HG03354 (cell line): ENCODE results near the gene SSRP1.
A peak's percentile ranks its signal among the peaks of the same experiment; 100 is the strongest.
"Not testable (repeated sequence)": the region's sequence is repeated elsewhere in the genome, so short reads cannot be mapped to it uniquely, and the experiment has no call there.

Experiments used
- ATAC-seq: cut with Tn5 transposase; IDR thresholded peaks from one replicate; pipeline ENCODE4 v1.9.1; 2021; ENCODE audit warnings: mild to moderate bottlenecking; ENCODE audit not compliant: unreplicated experiment, poor library complexity, severe bottlenecking

SSRP1 gene, protein sequence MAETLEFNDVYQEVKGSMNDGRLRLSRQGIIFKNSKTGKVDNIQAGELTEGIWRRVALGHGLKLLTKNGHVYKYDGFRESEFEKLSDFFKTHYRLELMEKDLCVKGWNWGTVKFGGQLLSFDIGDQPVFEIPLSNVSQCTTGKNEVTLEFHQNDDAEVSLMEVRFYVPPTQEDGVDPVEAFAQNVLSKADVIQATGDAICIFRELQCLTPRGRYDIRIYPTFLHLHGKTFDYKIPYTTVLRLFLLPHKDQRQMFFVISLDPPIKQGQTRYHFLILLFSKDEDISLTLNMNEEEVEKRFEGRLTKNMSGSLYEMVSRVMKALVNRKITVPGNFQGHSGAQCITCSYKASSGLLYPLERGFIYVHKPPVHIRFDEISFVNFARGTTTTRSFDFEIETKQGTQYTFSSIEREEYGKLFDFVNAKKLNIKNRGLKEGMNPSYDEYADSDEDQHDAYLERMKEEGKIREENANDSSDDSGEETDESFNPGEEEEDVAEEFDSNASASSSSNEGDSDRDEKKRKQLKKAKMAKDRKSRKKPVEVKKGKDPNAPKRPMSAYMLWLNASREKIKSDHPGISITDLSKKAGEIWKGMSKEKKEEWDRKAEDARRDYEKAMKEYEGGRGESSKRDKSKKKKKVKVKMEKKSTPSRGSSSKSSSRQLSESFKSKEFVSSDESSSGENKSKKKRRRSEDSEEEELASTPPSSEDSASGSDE

DNA sequence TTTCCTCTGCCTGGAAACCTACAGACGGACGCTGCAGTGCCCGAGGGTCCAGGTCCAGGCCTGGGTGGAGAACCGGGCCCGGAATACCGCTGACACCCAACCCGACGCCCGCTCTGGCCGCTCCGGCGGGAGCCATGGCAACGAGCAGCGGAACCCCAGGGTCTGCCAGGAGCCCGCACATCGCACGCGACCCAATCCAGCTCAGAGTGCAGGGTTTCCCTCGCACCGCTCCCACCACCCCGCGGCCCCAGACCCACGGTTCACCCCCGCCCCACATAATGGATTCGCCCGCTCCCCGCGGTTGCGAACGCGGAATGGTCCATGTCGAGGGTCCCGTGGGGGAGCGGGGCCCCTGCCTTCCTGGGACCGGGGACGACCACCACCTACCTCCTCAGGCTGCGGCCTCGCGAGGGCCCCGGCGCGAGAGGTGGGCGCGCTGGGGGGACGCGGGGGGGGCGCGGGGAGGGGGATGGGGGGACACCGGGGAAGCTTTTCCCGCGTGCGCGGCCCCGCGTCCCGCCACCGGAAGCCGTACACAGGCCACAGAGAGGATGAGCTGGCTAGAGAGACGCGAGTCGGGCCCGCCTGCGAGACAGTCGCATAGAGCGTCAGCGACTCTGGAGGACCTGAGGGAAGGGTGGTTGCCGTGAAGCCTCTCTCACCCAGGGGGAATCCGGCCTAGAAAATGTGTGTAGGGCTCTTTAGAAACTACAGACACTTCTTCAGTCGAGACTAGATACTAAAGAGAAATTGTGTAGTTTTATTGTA, at the start of gene SSRP1:
TSS of gene SSRP1 (minus strand) at position 550 of the 768 bp plus-strand sequence. CDS start 771 bp downstream, outside the sequence.
- peak; percentile 99 for ATAC-seq

DNA sequence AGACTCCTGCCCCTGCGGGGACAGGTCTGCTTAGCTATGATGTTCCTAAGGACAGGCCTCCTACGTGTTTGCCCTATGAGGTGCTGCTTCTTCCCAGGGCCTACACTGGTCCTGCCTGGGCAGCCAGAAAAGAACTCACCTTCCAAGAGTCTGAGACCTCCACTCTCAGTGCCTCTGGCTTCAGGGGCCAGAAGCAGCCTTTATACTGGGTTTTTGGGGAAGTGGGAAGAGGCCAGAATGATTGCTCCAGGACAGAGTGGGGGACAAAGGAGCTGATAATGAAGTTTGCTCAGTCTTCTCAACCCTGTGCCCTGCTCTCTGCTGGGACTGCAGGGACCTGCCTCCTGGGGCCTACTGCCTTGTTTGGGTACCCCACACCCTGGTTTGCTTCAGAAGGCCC, 45.3 kb upstream of the SSRP1 start, which contains the start of gene PRG3:
TSS of gene PRG3 (minus strand) at position 176 of the 400 bp plus-strand sequence. CDS start 442 bp downstream, outside the sequence.
- no peak for ATAC-seq

DNA sequence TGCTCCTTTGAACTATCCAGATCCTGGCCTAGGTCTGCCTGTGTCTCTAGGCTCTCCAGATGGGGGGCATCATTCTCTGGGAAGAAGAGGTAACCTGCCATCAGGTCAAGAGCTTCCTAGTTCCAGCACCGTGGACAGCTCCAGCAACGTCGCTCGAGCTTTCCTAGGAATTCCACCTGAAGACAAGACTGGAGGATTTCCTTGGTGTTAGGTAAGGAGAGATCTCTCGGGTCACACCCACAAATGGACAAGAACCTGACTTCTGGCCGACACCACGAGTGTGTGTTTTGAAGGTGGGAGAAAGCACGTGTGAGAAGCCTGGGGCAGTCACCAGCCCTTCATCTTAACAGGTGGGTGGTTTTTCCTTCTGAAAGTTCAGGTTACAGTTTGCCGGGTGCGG, 44.0 kb upstream of the SSRP1 start:
- ATAC-seq, result no peak

DNA sequence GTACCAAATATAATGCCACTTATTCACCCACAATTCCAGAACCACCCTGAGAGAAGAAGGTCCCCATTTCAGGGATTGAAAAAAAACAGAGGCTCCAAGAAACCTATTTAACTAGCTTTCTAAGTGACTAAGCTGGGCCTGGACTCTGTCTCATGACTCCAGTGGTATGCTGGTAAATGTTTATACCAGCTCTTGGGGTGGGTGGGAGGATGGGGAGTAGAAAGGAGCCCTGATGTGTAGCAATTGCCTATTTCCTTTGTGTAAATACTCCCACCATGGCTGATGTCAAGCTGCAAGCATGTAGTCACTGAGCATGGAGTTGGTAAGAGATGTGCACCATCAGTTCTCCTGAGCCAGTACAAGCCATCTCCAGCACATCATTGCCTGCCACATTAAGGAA, 42.5 kb upstream of the SSRP1 start:
- no peak for ATAC-seq

DNA sequence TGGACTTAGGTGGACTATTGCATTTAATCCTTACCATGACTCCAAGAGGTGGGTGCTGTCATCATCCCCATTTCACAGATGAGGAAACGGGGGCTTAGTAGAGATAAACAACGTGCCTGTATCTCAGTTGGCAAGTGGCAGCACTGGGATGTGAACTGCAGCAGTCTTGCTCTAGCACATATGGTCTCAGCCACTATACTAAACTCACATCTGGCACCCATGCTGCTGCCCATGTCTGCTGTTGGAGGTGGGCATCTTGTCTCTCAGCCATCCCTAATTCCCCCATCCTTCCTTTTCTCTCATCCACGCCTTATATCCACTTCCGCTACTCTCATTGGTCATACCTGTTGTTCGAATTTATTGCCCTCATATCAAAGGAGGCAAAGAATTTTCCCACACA, 41.4 kb upstream of the SSRP1 start:
- no peak for ATAC-seq

DNA sequence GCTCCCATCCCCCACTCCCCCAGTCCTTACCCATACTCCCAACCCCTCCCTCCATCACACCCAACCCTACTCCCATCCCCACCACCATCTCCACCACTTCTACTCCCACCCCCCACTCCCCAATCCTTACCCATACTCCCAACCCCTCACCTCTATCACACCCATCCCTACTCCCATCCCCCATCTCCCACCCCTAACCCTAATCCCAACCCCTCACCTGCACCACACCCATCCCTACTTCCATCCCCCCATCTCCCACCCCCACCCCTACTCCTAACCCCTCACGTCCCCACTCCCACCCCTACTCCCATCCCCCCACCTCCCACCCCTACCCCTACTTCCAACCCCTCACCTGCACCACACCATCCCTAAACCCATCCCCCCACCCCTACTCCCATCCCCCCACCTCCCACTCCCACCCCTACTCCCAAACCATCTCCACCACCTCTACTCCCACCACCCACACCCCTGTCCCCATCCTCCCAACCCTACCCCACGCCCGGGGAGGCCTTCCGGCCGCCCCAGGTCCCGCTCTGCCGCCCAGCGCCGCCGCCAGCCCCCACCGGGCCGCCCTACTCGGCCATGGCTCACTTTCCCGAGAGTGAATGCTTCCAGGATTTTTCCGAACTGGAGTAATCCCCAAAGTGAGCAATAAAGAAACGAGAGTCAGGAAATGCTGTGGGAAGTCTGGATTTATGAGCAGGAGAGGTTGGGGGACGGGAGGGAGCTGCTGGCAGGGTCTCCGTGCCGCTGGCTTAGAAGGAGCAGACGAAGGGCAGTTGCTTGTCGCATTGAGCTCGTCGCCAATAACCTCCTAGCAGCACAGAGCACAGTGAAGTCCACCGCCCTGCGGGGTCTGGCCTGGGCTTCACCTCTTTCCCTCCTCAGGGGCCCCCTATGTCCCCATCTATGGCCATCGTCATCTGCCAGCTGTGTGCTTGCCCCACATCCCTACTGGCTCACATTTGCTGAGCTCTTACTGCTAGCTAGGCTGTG, 40.7 kb upstream of the SSRP1 start:
- no peak for ATAC-seq

DNA sequence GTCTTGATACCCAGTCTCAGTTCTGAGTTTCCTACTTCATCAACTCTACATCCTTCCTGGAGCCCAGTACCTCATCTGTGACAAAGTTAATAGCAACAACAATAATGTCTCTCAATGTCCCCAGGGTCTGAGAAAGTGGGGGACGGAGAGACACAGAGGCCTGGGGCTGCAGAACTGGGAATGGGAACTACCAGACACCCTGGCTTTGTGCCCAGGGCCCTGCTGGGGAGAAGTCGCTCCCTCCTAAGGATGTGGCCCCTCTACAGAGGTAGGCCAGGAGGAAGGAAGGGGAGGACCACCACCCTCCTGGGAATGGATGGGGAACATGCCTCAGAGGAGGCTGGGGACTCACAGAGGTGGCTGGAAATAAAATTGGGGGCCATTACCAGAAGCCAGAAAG, 39.8 kb upstream of the SSRP1 start:
- ATAC-seq, result no peak

DNA sequence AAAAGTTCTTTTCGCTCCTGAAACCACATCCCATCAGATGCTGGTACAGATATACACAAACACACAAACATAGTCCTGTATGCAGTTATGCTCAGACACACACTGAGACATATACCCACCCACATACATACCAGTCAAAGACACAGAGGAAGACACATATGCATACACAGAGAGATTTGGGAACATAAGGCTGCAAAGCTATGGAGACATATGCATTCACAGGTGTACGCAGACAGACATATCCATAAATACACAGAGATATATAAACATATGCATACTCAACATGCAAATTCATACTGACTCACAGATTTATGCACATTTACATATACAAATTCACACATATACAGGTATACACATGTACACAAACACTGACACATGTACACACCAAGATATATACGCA, 39.3 kb upstream of the SSRP1 start:
- no peak for ATAC-seq

DNA sequence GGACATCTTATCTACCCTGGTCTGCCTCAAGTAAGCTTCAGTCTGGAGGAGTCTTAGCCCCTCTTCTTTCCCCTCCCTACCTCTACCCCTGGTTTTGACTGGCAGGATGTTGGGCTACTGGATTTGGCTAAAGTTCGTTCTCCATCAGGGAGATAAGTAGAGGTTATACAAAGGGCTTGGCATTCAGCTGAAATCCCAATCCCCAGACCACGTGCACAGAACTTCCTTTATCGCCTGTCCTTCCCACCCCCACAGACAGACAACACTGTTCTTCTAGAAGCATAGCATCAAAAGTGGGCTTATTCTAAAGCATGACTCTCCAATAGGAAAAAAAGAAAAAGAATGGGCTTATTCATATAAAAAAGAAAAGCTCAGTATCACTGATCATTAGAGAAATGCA, 37.5 kb upstream of the SSRP1 start:
- ATAC-seq, result no peak

DNA sequence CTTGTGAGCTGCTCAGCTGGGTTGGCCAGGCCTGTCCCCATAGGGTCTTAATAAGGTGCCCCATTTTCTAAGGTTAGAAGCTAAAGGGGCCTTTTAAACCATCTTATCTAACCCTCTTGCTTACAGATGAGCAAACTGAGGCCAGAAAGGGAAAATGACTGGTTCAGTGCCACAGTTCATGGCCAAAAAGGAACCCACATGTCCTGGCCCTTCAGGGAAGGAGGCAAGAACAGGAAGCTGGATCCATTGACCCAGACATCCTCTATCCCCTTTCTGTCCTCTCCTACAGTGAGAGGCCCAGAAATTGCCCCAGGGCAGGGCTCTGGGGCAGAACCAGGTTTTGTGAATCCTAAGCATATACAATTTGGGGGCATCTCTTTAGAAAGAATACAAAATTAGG, 35.2 kb upstream of the SSRP1 start:
- no peak for ATAC-seq

DNA sequence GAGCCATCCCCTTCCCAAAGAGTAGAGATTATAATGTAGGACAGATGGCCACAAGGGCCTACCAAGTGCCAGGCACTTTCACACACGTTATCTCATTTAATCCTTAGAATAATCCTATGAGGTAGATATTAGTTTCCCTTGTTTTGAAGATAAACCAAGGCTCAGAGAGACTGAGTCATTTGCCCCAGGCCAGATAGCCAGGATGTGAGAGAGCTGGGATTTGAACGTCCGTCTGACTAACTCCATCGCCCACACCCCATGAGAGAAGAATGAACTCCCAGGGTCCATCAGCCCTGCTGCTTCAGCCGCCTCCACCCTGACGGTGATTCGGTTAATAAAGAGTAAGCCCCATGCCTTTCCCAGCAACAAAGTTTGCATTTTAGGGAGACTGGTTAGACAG, 34.6 kb upstream of the SSRP1 start:
- ATAC-seq, result no peak

DNA sequence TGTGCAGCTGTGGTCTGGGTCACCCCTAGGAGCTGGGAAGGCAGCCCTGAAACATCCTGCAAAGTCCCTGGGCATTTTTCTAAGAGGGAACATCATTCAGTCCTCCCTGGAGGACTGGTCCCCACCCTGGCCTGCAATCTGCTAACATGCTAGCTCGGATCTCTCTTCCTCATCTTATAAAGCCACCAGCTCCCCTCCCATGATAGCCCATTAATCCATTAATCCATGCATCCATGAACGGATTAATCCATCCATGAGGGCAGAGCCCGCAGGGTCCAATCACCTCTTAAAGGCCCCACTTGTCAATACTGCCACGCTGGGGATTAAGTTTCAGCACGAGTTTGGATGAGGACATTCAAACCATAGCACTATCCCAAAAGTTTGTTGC, 33.1 kb upstream of the SSRP1 start:
- ATAC-seq, result no peak

DNA sequence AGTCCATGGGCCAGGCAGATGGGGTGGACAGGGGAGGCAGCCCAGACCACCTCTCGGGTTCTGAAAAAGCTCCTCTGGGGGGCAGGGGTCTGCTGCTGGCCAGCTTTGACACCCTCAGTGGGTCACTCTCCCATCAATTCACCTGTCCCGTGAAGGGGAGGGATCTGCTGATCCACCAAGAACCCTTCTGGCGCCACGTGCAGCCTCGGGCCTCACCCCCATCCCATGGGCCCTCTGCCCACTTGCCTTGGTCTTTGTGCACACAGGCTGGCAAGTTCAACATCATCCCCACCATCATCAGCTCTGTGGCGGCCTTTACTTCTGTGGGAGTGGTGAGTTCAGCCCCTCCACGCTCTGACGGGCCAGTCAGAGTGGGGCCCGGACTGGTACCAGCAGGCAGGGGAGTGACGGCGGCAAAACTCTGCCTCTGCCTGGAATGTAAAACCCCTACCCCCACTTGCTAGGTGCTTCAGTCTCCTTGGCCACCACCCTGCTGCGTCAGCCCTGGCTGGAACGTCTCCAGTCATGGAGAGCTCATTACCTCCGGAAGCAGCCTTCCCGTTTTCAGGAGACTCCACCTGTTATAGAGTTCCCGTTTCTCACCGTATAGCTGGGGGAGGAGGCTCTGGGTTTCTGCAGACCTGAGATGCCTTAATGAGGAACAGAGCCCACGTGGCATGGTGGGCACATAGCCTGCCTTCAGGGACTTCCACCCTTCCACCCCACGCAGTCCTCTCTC, 32.6 kb upstream of the SSRP1 start:
- no peak for ATAC-seq

DNA sequence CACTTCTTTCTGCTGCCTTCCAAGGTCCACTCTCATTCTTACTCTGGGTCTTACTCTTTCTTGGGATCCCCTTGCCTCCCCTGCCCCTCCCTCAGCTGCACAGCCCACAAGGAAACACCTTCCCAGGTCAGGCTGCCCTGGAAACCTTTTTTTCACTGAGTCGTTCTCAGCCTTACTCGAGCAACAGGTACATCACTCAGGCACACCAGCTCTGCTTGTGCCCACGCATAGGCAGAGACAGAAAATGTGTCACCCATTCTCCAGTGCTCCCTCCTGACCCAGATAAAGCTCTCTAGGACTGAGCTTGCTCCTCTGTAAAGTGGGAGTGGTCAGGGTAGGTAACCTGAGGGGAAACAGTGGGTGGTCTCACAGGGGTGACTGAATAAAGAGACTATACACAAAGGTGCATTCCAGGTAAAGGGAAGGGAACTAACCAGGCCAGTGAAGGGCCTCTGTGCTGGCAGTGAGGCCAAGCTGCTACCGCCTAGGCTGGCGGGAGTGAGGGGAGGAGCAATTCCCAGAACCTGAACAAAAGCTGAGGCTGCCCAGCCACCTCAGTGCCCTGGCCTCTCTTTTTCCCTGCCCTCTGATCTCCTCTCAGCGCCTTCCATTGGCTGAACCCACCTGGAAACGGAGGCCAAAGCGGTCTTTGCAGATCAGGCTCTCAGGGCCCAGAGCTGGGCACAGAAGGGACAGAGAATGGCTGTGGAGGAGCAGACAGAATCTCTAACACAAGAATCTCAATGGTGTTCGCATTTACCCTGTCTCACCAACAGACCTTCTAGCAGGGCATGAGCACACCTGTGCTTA, 29.4 kb upstream of the SSRP1 start:
- no peak for ATAC-seq

DNA sequence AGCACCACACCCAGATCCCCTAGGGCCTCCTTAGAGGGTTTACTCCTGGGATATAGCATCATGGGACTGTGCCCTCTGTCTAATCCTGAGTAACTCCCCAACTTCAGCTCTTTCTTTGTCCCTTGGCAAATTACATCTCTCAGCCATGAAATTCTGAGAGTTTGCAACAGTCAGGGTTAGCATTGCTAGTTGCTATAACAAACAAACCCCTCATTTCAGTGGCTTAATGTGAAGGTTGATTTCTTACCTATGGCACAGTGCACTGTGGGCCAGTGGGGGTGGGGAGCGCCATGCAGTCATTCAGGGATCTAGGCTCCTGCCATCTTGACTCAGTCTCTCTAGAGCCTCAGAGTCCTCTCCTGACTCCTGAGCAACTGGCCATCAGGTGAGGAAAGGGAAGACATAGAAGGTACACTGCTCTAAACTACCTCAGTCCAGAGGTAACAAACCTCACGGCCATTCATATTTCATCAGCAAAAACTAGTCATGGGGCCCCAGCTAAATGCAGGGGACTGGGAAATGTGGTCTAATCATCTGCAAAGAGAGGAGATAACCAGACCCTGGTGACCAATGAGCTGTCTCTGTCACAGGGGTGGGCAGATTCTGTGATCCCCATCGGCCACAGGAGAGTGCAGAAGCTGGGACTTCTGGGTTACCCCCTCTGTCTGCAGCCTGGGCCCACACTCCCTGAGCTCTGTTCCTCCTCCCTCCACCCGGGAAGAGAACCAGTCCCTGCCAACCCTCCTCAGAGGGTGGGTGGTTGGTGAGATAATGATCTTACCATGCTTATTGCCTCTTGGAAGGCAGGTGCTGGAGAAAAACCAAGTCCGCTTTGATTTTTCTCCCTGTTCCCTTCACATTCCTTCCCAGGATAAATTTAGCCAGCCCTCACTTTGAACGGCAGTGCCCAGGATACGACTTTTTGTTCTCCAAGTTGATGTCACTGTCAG, 27.7 kb upstream of the SSRP1 start:
- ATAC-seq, result no peak

DNA sequence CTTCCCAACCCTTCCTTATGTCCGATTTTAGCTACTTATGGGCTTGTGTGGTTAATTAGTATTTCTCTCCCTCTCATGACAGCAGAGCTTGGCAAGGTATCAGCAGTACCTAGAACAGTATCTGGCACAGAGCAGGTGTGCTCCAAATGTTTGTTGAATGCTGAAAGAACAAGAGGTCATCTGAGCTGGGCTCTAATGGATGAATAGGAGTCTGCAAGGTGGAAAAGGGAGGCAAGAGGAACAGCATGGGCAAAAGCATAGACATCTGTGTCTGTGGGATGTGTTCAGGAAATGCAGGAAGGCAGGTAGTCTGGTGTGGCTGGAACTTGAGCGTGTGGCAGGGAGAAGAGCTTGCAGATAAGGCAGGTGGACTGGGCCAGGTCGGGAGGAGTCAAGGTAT, 26.2 kb upstream of the SSRP1 start:
- no peak for ATAC-seq

DNA sequence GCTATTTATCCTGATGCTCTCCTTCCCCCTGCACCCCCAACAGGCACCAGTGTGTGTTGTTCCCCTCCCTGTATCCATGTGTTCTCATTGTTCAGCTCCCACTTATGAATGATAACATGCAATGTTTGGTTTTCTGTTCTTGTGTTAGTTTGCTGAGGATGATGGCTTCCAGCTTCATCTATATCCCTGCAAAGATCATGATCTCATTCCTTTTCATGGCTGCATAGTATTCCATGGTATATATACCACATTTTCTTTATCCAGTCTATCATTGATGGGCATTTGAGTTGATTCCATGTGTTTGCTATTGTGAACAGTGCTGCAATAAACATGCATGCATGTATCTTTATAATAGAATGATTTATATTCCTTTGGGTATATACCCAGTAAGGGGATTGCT, 25.7 kb upstream of the SSRP1 start:
- ATAC-seq, result not testable (repeated sequence)
